RWPE1 (cell line): Measurements from ENCODE around the gene SCPEP1.
A peak's percentile ranks its signal among the peaks of the same experiment; 100 is the strongest.

Source experiments
- CTCF ChIA-PET: fragments of 350-600 bp; sonication (Branson Sonifier 250); formaldehyde crosslinking; extraction: SDS; loops from one replicate; lab custom pipeline; 2021; lab: Yijun Ruan, JAX
- POLR2A ChIA-PET: fragments of 400-600 bp; formaldehyde crosslinking; extraction: SDS; loops from one replicate; lab custom pipeline; 2020; ENCODE audit warnings: antibody characterized with exemption; ENCODE audit not compliant: low non-redundant PET; lab: Yijun Ruan, JAX
- DNase-seq: peaks from one replicate; pipeline ENCODE4 v3.0.0; 2012; ENCODE audit warnings: low spot score
- H3K27ac ChIP-seq: fragments of 450-650 bp; 2 replicates; pipeline ENCODE4 v1.5.1; 2017
- TF ChIP-seq, protein P1 (sequence below): fragments of 450-650 bp; conservative IDR thresholded peaks from 2 replicates; pipeline ENCODE4 v1.5.1; 2017; ENCODE audit warnings: low read depth, mild to moderate bottlenecking

The SCPEP1 gene

DNA sequence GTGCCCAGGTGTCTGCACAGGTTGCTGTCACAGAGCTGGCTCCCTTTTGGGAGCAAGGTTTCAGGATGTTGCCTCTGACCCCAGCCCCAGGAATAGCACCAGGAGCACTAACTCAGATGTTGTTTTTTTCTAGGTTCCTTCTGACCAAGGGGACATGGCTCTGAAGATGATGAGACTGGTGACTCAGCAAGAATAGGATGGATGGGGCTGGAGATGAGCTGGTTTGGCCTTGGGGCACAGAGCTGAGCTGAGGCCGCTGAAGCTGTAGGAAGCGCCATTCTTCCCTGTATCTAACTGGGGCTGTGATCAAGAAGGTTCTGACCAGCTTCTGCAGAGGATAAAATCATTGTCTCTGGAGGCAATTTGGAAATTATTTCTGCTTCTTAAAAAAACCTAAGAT lies 28.1 kb downstream of the SCPEP1 start:
- TF ChIP-seq, protein P1, sequence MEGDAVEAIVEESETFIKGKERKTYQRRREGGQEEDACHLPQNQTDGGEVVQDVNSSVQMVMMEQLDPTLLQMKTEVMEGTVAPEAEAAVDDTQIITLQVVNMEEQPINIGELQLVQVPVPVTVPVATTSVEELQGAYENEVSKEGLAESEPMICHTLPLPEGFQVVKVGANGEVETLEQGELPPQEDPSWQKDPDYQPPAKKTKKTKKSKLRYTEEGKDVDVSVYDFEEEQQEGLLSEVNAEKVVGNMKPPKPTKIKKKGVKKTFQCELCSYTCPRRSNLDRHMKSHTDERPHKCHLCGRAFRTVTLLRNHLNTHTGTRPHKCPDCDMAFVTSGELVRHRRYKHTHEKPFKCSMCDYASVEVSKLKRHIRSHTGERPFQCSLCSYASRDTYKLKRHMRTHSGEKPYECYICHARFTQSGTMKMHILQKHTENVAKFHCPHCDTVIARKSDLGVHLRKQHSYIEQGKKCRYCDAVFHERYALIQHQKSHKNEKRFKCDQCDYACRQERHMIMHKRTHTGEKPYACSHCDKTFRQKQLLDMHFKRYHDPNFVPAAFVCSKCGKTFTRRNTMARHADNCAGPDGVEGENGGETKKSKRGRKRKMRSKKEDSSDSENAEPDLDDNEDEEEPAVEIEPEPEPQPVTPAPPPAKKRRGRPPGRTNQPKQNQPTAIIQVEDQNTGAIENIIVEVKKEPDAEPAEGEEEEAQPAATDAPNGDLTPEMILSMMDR, result no peak
- ChIA-PET CTCF (interaction anchor here (0.6 to 0.7 kb wide), 3 partner anchors 12 to 1512 kb away, joined by 3 to 9 read pairs (median 3); no protein-coding TSS in a partner anchor), POLR2A (no interaction called here)
- H3K27ac ChIP-seq, result no peak overlapping the region
- DNase-seq, result no peak

DNA sequence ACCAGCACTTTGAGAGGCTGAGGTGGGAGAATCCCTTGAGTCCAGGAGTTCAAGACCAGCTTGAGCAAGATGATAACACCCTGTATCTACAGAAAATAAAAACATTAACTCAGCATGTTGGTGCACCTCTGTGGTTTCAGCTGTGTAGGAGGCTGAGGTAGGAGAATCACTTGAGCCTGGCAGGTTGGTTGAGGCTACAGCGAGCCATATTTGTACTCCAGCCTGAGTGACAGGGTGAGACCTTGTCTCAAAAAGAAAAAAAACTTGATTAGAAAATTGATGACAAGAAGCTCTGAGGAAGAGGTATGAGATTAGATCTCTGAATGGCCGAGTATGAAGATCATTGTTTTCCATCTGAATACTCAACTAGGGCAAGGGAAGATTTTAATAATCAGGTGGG lies 31.0 kb downstream of the SCPEP1 start:
- POLR2A ChIA-PET, result no interaction called here
- no peak overlapping the region for H3K27ac ChIP-seq
- TF ChIP-seq, protein P1, result no peak
- no peak for DNase-seq
- CTCF ChIA-PET, result interaction anchor here (0.6 kb wide), 1 partner anchor 19 kb away, joined by 3 read pairs; no protein-coding TSS in a partner anchor

DNA sequence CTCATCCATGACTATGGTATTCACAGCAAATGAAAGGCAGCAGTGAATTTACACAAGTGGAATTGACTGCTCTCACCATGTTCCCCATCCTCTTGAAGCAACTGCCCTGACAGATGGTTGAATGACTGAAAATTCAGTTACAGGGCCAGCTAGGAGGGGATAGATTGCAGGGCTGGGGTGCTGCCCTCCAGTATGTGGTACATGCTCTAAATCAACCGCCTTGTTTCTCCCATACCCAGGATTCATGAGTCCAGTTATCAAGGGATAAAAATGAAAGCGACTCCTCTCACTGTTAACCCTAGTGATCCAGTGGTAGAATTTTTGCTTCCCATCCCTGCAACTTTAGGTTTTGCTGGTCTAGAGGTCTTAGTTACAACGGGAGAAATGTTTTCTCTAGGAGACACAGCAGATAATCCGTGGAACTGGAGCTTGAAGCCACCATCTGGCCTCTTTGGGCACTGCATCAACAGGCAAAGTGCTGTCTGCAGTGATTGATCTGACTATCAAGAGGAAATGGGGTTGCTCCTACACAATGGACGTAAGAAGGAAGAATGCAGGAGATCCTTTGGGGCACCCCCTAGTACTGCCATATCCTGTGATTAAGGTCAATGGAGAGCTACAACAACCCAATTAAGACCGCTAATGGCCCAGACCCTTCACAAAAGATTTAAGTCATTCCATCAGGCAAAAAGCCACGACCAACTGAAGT lies 32.0 kb downstream of the SCPEP1 start:
- ChIA-PET POLR2A (no interaction called here), CTCF (interaction anchor here (0.6 to 1.0 kb wide), 3 partner anchors 9 to 17 kb away, joined by 3 to 4 read pairs (median 4); no protein-coding TSS in a partner anchor)
- TF ChIP-seq, protein P1, result peak; percentile 83
- DNase-seq, result peak; percentile 52
- no peak overlapping the region for H3K27ac ChIP-seq

DNA sequence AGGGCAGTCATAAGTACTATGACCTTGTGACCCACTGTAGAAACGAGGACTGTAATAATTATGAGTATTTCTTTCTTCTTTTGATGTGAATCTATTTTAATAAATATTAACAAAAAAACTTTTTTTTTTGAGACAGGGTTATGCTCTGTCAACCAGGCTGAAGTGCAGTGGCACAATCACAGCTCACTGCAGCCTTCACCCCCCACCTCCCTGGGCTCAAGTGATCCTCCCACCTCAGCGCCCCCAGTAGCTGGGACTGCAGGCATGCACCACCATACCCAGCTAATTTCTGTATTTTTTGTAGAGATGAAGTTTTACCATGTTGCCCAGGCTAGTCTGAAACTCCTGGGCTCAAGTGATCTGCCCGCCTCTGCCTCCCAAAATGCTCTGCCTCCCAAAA lies 32.6 kb downstream of the SCPEP1 start:
- H3K27ac ChIP-seq, result no peak overlapping the region
- CTCF ChIA-PET, result interaction anchor here (0.6 to 1.0 kb wide), 2 partner anchors 10 to 191 kb away, joined by 3 to 4 read pairs; no protein-coding TSS in a partner anchor
- POLR2A ChIA-PET, result interaction anchor here (0.7 kb wide), 1 partner anchor 339 kb away, joined by 3 read pairs; no protein-coding TSS in a partner anchor
- TF ChIP-seq, protein P1, result no peak
- DNase-seq, result no peak

DNA sequence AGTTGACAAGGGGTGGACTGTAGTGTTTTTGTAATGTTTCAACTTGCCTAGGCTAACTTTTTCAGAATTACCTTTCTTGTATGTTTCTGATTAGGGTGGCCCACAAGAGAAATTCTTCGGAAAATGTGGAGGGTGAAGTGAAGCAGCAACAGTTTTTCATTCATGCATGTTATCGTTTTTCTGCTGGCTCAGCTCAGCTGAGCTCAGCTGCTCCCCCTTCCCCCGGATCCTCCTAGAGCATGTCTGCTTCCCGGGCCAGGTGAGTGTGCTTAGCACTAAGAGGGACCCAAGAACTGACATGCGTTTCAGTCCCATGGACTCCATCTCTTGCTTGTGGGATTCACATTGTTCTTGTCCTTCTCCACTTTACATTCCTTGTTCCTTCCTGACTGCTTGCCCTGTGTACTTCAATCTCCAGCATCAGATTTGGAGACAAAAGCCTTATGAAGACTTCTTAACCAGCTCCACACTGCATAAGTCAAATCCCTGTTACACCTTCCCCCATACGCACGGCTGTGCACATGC lies 33.6 kb downstream of the SCPEP1 start:
- no peak overlapping the region for H3K27ac ChIP-seq
- DNase-seq, result no peak
- POLR2A ChIA-PET, result interaction anchor here (0.7 kb wide), 1 partner anchor 73 kb away, joined by 7 read pairs; no protein-coding TSS in a partner anchor
- CTCF ChIA-PET, result interaction anchor here (0.7 kb wide), 1 partner anchor 193 kb away, joined by 5 read pairs; no protein-coding TSS in a partner anchor
- TF ChIP-seq, protein P1, result no peak

DNA sequence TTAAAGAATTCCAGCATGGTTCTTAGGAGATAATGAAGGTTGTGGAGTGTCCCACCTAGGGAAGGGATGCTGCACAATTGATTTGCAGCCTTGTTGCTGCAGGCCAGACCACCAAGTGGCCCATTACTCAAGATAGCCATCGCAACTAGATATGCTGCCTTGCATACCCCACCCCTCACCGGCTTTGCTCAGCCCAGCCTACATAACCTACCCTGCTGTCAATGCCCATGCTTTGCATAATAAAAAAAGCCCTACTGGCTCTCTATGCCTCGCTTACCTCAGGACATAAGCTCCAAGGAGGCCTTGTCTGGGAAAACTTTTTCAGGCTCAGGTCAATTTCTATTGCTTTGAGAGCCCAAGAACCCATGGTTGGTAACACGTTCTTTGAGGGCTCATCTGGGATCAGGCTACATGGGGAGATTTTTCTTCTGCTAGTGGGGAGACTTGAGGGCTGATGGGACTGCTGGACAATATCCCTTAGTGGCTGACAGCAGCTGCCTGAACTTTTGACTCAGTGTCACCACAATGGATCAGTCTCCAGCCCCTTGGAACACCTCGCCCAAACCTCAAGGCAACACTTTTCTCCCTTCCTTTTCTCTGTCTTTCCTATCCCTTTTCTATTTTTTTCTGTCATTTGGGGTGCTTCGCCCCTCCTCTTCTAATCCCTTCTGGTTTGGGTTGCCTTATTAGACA lies 38.3 kb downstream of the SCPEP1 start:
- no peak overlapping the region for H3K27ac ChIP-seq
- ChIA-PET CTCF (interaction anchor here (0.7 kb wide), 1 partner anchor 147 kb away, joined by 3 read pairs; no protein-coding TSS in a partner anchor), POLR2A (no interaction called here)
- no peak for DNase-seq
- TF ChIP-seq, protein P1, result no peak
